Frontal cortex (tissue), 4 donors: ENCODE measurements around the gene SF3B2. TPM values are rescaled to one million over a fixed set of nuclear protein-coding genes. Genes with fewer than 3 reads are reported as not detected.
"Not testable (repeated sequence)": the region's sequence is repeated elsewhere in the genome, so short reads cannot be mapped to it uniquely, and the experiment has no call there.

Experiments
- DNase-seq, 2 donors: peaks; one replicate each; pipeline ENCODE4 v3.0.0; 2012; ENCODE audit warnings: low spot score in 2 of 2
- FAIRE-seq: peaks from 2 replicates; lab custom pipeline; 2012; peaks lifted over from hg19 to GRCh38; lab: Jason Lieb, UNC
- total RNA-seq: library from RNA; depleted of rRNA; stranded (reverse); fragments of >200 nt; gene quantifications from one replicate; pipeline ENCODE4 v1.2.3, GENCODE V29; 2014
- donor health status: control.
- donor health status: control.
- donor health status: control.

Gene SF3B2
- total RNA-seq, 1 donor from 2014 or later: 90.9 TPM

- not testable (repeated sequence) for FAIRE-seq, DNase-seq
Observed at GRCh38 chr11:66092125-66092524, 40.0 kb downstream of the SF3B2 start.

GRCh38 chr11:66099746-66100145 is 47.6 kb downstream of the SF3B2 start:
- FAIRE-seq, DNase-seq: not testable (repeated sequence)

GRCh38 chr11:66100272-66101065 is 48.3 kb downstream of the SF3B2 start:
- FAIRE-seq: no peak
- no peak for DNase-seq

DNA sequence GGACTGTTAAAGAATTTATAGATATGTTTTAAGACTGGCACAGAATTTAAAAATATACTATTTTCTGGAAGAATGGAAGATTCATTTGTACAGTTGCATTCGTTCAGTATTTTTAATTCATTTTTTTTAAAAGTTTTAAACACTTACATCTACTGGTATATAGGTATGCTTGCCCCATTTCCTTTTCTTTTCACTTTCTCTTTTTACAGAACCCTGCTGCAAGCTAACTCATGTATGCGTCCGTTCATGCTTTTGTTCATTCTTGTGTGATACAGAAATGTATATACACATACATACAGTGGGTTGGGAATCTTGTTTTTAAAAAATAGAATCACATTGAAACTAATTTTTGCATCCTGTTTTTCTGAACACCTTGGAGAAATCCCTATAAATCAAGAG is 48.9 kb downstream of the SF3B2 start:
- FAIRE-seq (no peak), DNase-seq (no peak)

DNA sequence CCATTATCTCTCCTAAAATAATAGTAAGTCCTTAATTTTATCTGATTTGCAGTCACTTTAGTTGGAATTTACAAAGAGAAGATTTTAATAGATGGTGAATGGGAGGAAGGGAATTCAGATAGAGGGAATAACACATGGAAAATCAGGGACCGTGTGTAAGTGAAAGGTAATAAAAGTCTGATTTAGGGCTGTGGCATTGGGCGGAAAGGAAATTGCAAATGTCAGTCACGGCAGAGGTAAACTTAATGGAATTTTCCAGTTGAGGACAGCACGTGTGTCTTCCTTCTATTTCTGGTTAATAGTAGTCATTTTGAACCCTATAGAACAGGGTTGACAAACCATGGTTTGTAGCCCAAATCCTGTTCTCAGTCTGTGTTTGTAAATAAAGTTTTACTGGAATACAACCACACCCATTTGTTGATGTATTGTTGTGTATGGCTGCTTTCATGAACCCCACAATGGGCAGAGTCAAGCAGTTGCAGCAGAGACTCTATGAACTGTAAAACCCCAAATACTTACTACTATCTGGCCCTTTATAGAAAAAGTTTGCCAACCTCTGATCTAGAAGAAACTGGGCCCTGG is 52.0 kb downstream of the SF3B2 start:
- FAIRE-seq (no peak), DNase-seq (no peak)

GRCh38 chr11:66106786-66107599 is 54.8 kb downstream of the SF3B2 start:
- no peak for FAIRE-seq
- DNase-seq: no peak

- DNase-seq: no peak
- no peak for FAIRE-seq
Observed at GRCh38 chr11:66107600-66108510, 55.7 kb downstream of the SF3B2 start.

DNA sequence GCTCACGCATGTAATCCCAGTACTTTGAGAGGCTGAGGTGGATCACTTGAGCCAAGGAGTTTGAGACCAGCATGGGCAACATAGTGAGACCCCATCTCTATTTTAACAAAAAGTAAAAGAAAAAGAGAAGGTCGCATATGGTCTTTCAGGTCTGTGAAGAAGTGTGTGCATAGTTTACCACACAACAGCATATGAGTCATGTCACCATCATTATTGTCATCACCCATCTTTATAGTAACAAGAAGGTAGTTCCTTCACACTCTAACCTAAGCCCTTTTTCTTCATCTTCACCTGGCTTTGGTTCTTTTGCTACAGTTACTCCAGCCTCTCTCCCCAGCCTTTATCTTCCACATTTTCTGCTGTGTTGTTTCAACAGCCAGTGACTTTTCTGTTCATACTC is 57.1 kb downstream of the SF3B2 start:
- no peak for DNase-seq
- no peak for FAIRE-seq

- DNase-seq: no peak
- no peak for FAIRE-seq
Observed at GRCh38 chr11:66111158-66111557, 59.0 kb downstream of the SF3B2 start.

DNA sequence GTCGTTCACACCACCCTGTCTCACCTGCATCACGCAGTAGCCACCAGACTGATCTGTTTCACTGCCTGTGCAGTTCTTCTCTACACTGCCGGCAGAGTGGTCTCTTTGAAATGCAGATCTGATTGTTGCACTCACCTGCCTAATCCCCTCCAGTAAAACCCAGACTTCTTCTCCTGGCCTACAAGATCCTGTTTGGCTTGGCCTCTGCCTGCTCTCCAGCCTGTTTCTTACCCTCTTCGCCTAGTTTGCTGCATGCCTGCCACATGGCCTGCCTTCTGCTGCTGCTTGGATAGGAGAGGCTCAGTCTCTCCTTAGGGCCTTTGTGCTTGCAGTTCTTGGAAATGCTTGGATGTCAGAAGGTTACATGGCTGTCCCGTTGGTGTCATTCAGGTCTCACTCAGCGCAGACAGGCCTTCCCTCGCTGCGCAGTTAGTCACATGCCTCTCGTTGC is 59.9 kb downstream of the SF3B2 start:
- DNase-seq: no peak
- FAIRE-seq: no peak

GRCh38 chr11:66112601-66113499 is 60.7 kb downstream of the SF3B2 start:
- FAIRE-seq (no peak), DNase-seq (no peak)

DNA sequence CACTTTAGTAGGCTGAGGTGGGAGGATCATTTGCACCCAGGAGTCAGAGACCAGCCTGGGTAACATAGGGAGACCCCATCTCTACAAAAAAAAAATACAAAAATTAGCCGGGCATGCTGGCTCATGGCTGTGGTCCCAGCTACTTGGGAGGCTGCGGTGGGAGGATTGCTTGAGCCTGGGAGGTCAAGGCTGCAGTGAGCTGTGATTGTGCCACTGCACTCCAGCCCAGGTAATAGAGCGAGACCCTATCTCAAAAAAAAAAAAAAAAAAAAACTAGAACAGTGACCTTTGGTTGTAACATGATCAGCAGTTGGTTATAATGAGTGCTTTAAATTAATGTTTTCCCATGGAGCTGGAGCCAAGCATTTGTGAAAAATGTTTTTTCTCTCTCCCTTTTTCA is 62.8 kb downstream of the SF3B2 start:
- not testable (repeated sequence) for FAIRE-seq, DNase-seq

GRCh38 chr11:66115638-66116301 is 63.6 kb downstream of the SF3B2 start:
- FAIRE-seq: no peak
- no peak for DNase-seq

GRCh38 chr11:66116576-66117361 is 64.6 kb downstream of the SF3B2 start:
- FAIRE-seq: no peak
- DNase-seq: no peak

- DNase-seq (no peak), FAIRE-seq (no peak)
Observed at GRCh38 chr11:66118847-66119246, 66.7 kb downstream of the SF3B2 start.
